ENCODE measurements around the gene ANKRD60. TPM values are rescaled to one million over a fixed set of nuclear protein-coding genes. Genes with fewer than 3 reads are reported as not detected.

Gene ANKRD60
- total RNA-seq, 1 donor from 2014 or later = not detected

GRCh38 chr20:58196402-58197184, 31.9 kb downstream of the ANKRD60 start:
- no peaks in the 10 kb centered on the region for H3K27me3 ChIP-seq (ENCODE audit: control insufficient read depth, insufficient read depth, low read length)
- FAIRE-seq = no peak
- H3K36me3 ChIP-seq (ENCODE audit: control insufficient read depth, insufficient read depth, low read length) = no peaks in the 10 kb centered on the region
- no peak for TF ChIP-seq CTCF (IDR thresholded peaks at IDR 0.05; ENCODE audit: insufficient read depth, low read length, severe bottlenecking)
- DNase-seq (ENCODE audit: low read depth) = no peak
- H3K4me3 ChIP-seq (ENCODE audit: low read depth, low read length) = no peak overlapping the region

DNA sequence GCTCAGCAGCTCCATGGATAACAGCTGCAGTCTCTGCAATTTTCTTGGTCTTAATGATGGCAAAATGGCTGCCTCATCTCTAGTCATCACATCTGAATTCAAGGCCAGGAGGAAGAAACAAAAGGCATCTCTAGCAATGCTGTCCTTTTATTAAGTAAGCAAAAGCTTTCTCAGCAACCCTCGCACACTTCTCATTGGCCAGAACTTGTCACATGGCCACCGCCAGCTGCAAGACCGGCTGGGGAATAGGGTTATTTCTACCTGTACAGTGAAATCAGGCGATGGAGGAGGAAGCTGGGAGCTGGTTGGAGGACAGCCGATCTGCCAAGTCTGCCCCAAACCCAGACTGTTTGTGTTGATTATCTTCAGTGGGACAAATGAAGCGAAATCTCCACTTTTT, 33.4 kb downstream of the ANKRD60 start:
- TF ChIP-seq CTCF (IDR thresholded peaks at IDR 0.05; ENCODE audit: insufficient read depth, low read length, severe bottlenecking) = no peak
- no peaks in the 10 kb centered on the region for H3K36me3 ChIP-seq (ENCODE audit: control insufficient read depth, insufficient read depth, low read length)
- peaks cover 2% of the 10 kb centered on the region for H3K27me3 ChIP-seq (ENCODE audit: control insufficient read depth, insufficient read depth, low read length)
- DNase-seq (ENCODE audit: low read depth) = no peak
- no peak overlapping the region for H3K4me3 ChIP-seq (ENCODE audit: low read depth, low read length)
- no peak for FAIRE-seq

GRCh38 chr20:58194175-58194791, 34.2 kb downstream of the ANKRD60 start:
- no peak for DNase-seq (ENCODE audit: low read depth)

GRCh38 chr20:58192567-58192966, 35.9 kb downstream of the ANKRD60 start:
- H3K27me3 ChIP-seq (ENCODE audit: control insufficient read depth, insufficient read depth, low read length) = peaks cover 2% of the 10 kb centered on the region
- peak; percentile 52 for TF ChIP-seq CTCF (IDR thresholded peaks at IDR 0.05; ENCODE audit: insufficient read depth, low read length, severe bottlenecking)
- H3K4me3 ChIP-seq (ENCODE audit: low read depth, low read length) = no peak overlapping the region
- H3K36me3 ChIP-seq (ENCODE audit: control insufficient read depth, insufficient read depth, low read length) = no peaks in the 10 kb centered on the region
- no peak for FAIRE-seq
- DNase-seq (ENCODE audit: low read depth) = no peak

More at GRCh38 chr20:58194175-58194791, 34.2 kb downstream of the ANKRD60 start:
- Histone ChIP-seq H3K36me3 (ENCODE audit: control insufficient read depth, insufficient read depth, low read length) (no peaks in the 10 kb centered on the region), H3K27me3 (ENCODE audit: control insufficient read depth, insufficient read depth, low read length) (peaks cover 2% of the 10 kb centered on the region), H3K4me3 (ENCODE audit: low read depth, low read length) (no peak overlapping the region)
- TF ChIP-seq CTCF (IDR thresholded peaks at IDR 0.05; ENCODE audit: insufficient read depth, low read length, severe bottlenecking) = no peak
- no peak for FAIRE-seq

DNA sequence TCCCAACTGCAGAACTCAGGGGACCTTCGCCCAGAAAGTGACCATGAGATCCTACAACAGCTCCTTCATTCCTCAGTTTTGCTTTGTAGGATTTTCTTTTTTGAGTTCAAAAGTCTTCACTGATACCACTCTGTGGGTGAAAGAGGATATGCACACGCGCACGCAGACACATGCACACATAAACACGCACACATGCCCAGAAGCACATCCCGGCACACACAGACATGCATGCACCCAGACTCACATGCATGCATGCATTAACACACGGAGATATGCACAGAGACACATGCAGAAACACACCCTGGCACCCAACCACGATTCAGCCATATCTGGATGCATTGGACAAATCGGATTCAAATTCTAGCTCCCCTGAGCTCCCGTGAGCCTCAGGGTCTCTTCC, 36.4 kb downstream of the ANKRD60 start:
- TF ChIP-seq CTCF (IDR thresholded peaks at IDR 0.05; ENCODE audit: insufficient read depth, low read length, severe bottlenecking) = no peak
- DNase-seq (ENCODE audit: low read depth) = no peak
- Histone ChIP-seq H3K4me3 (ENCODE audit: low read depth, low read length) (no peak overlapping the region), H3K27me3 (ENCODE audit: control insufficient read depth, insufficient read depth, low read length) (peaks cover 2% of the 10 kb centered on the region), H3K36me3 (ENCODE audit: control insufficient read depth, insufficient read depth, low read length) (no peaks in the 10 kb centered on the region)
- peak; percentile 40 for FAIRE-seq
